Upper lobe of left lung (tissue), 6 donors: ENCODE measurements around the gene RPRD1B. TPM values are rescaled to one million over a fixed set of nuclear protein-coding genes. Genes with fewer than 3 reads are reported as not detected.

Experiments used
- ATAC-seq, 2 donors: fragments of 200-7000 bp; cut with Tn5 transposase; one replicate each; pipeline ENCODE4 v1.9.1; 2022; ENCODE audit warnings: mild to moderate bottlenecking in 2 of 2, moderate library complexity in 2 of 2; ENCODE audit not compliant: low FRiP score in 2 of 2
- DNase-seq, 2 donors: peaks; one replicate each; pipeline ENCODE4 v3.0.0-alpha.2; 2019 to 2020
- H3K27ac ChIP-seq, 4 donors: fragments of 200-600 bp; sonication (generic); one replicate each; pipeline ENCODE4 v1.5.1; 2016 to 2019
- H3K27me3 ChIP-seq, 4 donors: fragments of 200-600 bp; sonication (generic); one replicate each; pipeline ENCODE4 v1.5.1; 2017 to 2019
- H3K36me3 ChIP-seq, 4 donors: fragments of 200-600 bp; sonication (generic); one replicate each; pipeline ENCODE4 v1.5.1; 2016 to 2019
- H3K4me1 ChIP-seq, 4 donors: fragments of 200-600 bp; sonication (generic); one replicate each; pipeline ENCODE4 v1.5.1; 2018 to 2019
- H3K4me3 ChIP-seq, 4 donors: fragments of 200-600 bp; sonication (generic); one replicate each; pipeline ENCODE4 v1.5.1; 2017 to 2019; ENCODE audit warnings: mild to moderate bottlenecking in 2 of 4, moderate library complexity in 1 of 4
- H3K9me3 ChIP-seq, 4 donors: fragments of 200-600 bp; sonication (generic); one replicate each; pipeline ENCODE4 v1.5.1; 2018 to 2019
- CTCF ChIP-seq, 6 experiments: fragments of 450-650 bp in 4 of 6; fragments of 200-600 bp in 2 of 6; sonication (generic) in 2 of 6; IDR thresholded peaks; one replicate each; pipeline ENCODE4 v1.5.1; 2016 to 2019; ENCODE audit warnings: antibody characterized with exemption in 6 of 6
- EP300 ChIP-seq, 4 donors: sonication (generic); formaldehyde crosslinking; IDR thresholded peaks; one replicate each; pipeline ENCODE4 v1.5.1; 2017; ENCODE audit warnings: antibody characterized with exemption in 4 of 4, control low read depth in 2 of 4
- POLR2A ChIP-seq, 4 donors: fragments of 450-650 bp; IDR thresholded peaks; one replicate each; pipeline ENCODE4 v1.5.1; 2016 to 2017; ENCODE audit warnings: antibody characterized with exemption in 4 of 4, mild to moderate bottlenecking in 2 of 4
- POLR2AphosphoS5 ChIP-seq, 2 donors: sonication (generic); formaldehyde crosslinking; IDR thresholded peaks; one replicate each; pipeline ENCODE4 v1.5.1; 2017; ENCODE audit warnings: antibody characterized with exemption in 2 of 2
- WGBS, 2 donors: methylation state at CpG; one replicate each; pipeline ENCODE4 v1.1.5; 2017 to 2018; 5-methylcytosine and 5-hydroxymethylcytosine counted together
- total RNA-seq, 6 donors: library from RNA; depleted of rRNA in 4 of 6; stranded (reverse); fragments of >200 nt in 4 of 6; gene quantifications; one replicate each; pipeline versions ENCODE4 v1.1.0 to v1.2.1, GENCODE V29; 2016 to 2021
- donor health status: DM: no; HTN: no; CAD: no; lungs with moderate emphysema.
- donor health status: DM: no; HTN: yes; CAD: no; lungs with severe emphysema.

The RPRD1B gene
- total RNA-seq, 6 donors from 2014 or later, result 26.0 to 75.4 (median 29.2) TPM

DNA sequence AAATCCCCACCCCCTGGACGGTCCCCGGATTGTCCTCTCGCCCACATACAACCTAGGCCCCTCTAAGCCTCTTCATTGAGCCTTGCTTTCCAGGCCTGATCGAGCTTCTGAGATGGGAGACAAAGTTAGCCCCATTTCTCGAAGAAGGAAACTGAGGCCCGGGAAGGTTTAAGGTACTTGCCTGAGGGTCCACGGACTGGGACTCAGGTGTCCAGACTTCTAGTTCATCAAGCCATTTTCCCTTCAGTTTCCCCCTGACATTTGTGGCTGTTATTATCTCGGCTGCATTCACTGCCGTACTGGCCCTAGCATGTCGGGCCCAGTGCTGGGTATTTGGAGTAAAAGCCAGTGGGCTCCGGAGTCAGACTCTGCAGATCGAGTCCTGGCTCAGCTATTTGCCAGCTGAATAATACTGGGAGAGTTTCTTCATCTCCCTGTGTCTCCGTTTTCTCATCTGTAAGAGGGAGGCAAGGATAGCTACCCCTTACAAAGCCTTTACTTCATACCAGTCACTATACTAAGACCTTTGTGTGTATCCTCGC, 633 bp downstream of the RPRD1B start:
- WGBS, 2 donors, result 9 to 17% methylated on average over 14 of the region's 14 CpGs
- H3K4me1 ChIP-seq, result peaks cover 37 to 61% (median 43%) of the 10 kb centered on the region in 4 donors

DNA sequence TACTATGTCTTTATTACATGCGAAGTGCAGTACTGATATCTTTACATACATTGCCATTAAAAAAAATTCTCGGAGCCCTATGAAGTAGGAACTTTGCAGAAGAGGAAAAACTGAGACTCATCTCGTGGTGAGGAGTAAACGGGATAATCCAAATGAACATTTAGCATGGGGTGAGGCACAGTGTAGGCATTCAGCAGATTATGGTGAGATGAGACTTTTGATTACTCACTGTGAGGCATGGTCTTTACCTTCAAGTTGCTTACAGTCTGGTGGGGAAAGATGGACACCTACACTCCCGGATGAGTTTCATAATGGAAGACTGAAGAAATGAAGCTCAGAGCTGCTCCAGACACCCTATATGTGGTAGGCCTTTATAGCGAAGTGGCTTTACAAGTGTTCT, 1.4 kb downstream of the RPRD1B start:
- Histone ChIP-seq H3K4me1 (peaks cover 37 to 61% (median 43%) of the 10 kb centered on the region in 4 donors), H3K27ac (peak overlapping the region in 3 of 4 donors; percentile 96 to 99 (median 98)), H3K4me3 (peak overlapping the region; percentile 60 to 96 (median 78)), H3K36me3 (peaks cover 0 to 15% (median 6%) of the 10 kb centered on the region in 4 donors), H3K9me3 (no peaks in the 10 kb centered on the region), H3K27me3 (no peaks in the 10 kb centered on the region)
- DNase-seq, result no peak
- WGBS, 2 donors, result 73 to 76% methylated on average over 6 of the region's 6 CpGs
- no peak for TF ChIP-seq POLR2A (IDR thresholded peaks at IDR 0.05)
- TF ChIP-seq CTCF (IDR thresholded peaks at IDR 0.05), result no peak
- no peak for TF ChIP-seq POLR2AphosphoS5 (IDR thresholded peaks at IDR 0.05)
- no peak for TF ChIP-seq EP300 (IDR thresholded peaks at IDR 0.05)
- no peak for ATAC-seq

More for the DNA sequence above, 633 bp downstream of the RPRD1B start:
- Histone ChIP-seq H3K4me3 (peak overlapping the region; percentile 60 to 96 (median 78)), H3K27ac (peak overlapping the region; percentile 94 to 99 (median 97)), H3K9me3 (no peaks in the 10 kb centered on the region), H3K36me3 (peaks cover 0 to 11% (median 1%) of the 10 kb centered on the region in 4 donors), H3K27me3 (no peaks in the 10 kb centered on the region)
- no peak for DNase-seq
- ATAC-seq, result peak; percentile 27 to 35
- TF ChIP-seq CTCF (IDR thresholded peaks at IDR 0.05) (no peak), POLR2AphosphoS5 (IDR thresholded peaks at IDR 0.05) (no peak), EP300 (IDR thresholded peaks at IDR 0.05) (no peak), POLR2A (IDR thresholded peaks at IDR 0.05) (no peak)

- no peaks in the 10 kb centered on the region for H3K27me3 ChIP-seq
- 70 to 76% methylated on average over 5 of the region's 5 CpGs for WGBS, 2 donors
- ATAC-seq, result no peak
- no peak overlapping the region for H3K27ac ChIP-seq
- peaks cover 0 to 28% (median 8%) of the 10 kb centered on the region in 4 donors for H3K36me3 ChIP-seq
- no peak overlapping the region for H3K4me3 ChIP-seq
- TF ChIP-seq POLR2A (IDR thresholded peaks at IDR 0.05), result no peak
- TF ChIP-seq CTCF (IDR thresholded peaks at IDR 0.05), result no peak
- TF ChIP-seq POLR2AphosphoS5 (IDR thresholded peaks at IDR 0.05), result no peak
- TF ChIP-seq EP300 (IDR thresholded peaks at IDR 0.05), result no peak
- no peak for DNase-seq
- H3K9me3 ChIP-seq, result no peaks in the 10 kb centered on the region
- H3K4me1 ChIP-seq, result peaks cover 37 to 55% (median 41%) of the 10 kb centered on the region in 4 donors
These were observed 2.8 kb downstream of the RPRD1B start for GRCh38 chr20:38036366-38036765.

GRCh38 chr20:38040276-38040675, 6.7 kb downstream of the RPRD1B start:
- Histone ChIP-seq H3K4me3 (no peak overlapping the region), H3K27me3 (no peaks in the 10 kb centered on the region), H3K36me3 (peaks cover 0 to 63% (median 25%) of the 10 kb centered on the region in 4 donors), H3K4me1 (peaks cover 17 to 28% (median 22%) of the 10 kb centered on the region in 4 donors), H3K27ac (no peak overlapping the region), H3K9me3 (no peaks in the 10 kb centered on the region)
- ATAC-seq, result no peak
- TF ChIP-seq EP300 (IDR thresholded peaks at IDR 0.05) (no peak), POLR2A (IDR thresholded peaks at IDR 0.05) (no peak), POLR2AphosphoS5 (IDR thresholded peaks at IDR 0.05) (no peak), CTCF (IDR thresholded peaks at IDR 0.05) (no peak)
- 50 to 56% methylated on average over 1 of the region's 1 CpG for WGBS, 2 donors
- no peak for DNase-seq
